GM18508 (cell line): ENCODE measurements around the gene MED23.

ENCODE experiments used
- ATAC-seq: cut with Tn5 transposase; IDR thresholded peaks from one replicate; pipeline ENCODE4 v1.9.1; 2021; ENCODE audit warnings: moderate number of reproducible peaks; ENCODE audit not compliant: insufficient read depth, unreplicated experiment

MED23 gene

GRCh38 chr6:131640576-131640975 lies 12.5 kb upstream of the MED23 start:
- no peak for ATAC-seq

DNA sequence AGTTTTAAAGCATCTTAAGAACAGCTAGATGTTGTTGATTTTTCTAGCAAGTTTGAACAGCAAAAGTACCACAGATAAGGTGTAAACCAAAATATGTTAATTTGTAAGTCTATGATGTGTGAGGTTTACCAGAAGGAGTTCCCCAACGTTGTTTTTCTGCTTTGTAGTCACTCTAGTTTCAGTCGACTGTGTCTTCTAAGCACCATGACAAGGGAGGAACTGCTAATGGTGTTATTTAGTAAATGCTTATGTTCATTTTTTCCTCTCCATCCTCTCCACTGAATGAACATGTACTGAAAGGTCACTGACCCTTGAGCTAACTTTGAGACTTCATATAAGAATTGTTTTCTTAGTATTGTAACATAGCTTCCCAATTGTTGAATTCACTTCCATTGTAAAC lies 12.1 kb upstream of the MED23 start:
- peak; percentile 43 for ATAC-seq

- ATAC-seq: no peak
These were observed 10.0 kb upstream of the MED23 start for GRCh38 chr6:131638013-131638412.

DNA sequence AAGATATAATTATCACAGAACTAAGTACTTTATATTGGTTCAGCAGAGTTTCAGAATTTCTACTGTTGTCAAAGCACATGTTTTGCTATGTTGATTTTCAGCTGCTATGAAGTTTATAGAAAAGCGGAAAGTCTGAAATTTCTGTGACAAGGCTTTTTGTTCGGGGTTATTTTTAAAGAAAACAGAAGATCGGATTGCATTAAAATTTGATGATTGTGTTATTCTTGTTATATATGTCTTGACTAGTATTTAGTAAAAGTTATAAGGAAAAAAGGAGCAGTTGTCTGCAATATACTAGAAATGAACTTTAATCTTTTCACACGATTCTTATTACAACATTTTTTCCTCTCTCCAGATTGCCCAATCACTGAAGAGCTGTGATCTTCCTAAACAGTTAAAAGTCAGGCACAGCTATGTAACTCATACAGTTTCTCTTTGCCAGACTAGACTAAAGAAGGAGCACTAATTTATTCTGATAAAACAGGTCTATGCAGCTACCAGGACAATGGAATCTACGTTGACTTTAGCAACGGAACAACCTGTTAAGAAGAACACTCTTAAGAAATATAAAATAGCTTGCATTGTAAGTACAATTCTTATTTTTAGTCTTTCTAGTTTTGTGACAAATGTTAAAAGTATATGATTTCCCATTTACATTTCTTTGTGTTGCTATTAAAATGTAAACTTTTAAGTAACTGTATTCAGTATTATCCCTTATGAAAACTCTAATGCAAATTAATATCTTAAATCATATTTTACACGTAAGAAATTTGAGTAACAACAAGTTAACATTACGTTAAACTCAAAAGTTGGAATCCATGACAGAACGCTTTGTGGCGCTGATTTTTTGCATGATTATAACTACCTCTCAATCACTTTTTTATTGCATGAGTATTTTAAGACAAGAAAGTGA lies 9.1 kb upstream of the MED23 start, which contains the start of gene ENPP3:
Gene ENPP3, plus strand, starts transcription at position 423 of the 913 bp plus-strand sequence. Its CDS starts 83 bp downstream, at position 506.
- ATAC-seq: no peak

- ATAC-seq: peak; percentile 74
These were observed 7.6 kb upstream of the MED23 start for GRCh38 chr6:131635384-131636340.

DNA sequence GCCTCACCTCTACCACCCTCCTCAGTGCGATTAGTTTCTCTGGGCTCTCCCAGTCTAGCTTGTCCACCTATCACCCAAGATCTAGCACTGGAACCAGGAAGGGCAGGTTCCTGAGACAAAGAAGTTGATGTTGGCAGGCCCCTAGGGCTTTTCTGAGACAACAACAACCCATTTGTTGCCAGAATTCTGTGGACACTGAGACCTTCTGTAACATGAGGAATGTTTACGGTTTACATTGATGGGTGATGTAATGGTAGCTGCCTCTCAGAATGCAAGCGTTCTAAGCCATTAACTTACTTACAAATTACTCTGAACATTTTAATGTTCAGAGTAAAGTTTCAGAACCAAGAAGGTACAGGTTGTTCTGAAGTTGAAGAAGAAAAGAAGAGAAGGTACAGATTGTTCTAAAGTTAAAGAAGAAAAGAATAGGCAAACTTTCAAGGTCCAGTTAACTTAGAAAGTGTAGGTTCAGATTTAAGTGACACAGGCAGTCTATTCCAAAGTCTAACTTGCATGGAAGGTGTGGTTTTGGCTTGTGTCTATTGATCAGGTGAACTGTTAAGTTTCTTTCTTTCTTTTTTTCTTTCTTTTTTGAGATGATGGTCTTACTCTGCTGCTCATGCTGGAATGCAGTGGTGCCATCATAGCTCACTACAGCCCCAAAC lies 3.7 kb upstream of the MED23 start:
- ATAC-seq: no peak

- no peak for ATAC-seq
These were observed 1.6 kb upstream of the MED23 start for GRCh38 chr6:131629651-131630050.

- no peak for ATAC-seq
These were observed 684 bp upstream of the MED23 start for GRCh38 chr6:131628726-131629125.

DNA sequence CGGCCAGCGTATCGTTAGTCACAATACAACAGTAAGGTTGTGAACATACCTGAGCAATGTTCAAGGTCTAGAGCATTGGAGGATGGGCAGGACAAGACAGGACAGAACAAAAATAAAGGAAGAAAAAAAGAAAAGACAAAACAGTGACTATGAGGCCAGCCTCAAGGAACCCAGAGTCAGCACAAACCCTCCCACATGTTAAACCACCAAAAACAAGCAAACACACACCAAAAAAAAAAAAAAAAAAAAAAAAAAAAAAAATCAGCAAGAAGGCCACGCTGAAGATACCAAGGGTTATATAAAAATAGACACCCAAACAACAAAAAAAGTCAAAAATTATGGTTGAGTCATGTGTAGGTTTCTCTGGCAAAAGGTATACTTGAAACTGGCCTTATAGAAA lies 12.8 kb downstream of the MED23 start:
- ATAC-seq: no peak

DNA sequence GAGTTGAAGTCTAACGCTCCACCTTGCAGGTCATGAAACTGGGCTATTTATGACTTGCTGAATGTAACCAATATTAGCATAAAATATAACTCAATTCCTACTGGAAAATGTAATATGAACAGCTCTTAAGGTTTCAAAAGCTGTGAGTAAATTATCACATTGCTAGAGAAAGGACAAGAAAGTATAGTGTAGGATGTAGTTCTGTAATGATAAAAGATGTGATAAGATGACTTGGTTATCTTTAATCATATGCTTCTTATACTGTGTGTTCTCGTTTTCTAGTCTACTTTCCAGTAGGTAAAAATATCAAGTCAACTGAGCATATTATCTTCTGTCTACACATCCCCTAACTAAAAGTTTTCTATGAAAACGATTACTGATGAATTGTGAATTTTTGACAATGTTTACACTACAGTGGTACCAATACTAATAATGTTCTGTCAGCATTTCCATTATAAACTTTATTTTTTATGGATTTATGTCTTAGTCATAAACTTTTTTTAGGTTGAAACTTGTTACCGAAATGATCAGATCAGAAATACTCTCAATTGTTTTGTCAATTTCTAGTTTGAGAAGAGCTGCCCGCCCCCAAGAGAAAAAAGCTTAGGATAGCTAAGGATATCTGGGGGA lies 14.6 kb downstream of the MED23 start:
- no peak for ATAC-seq

DNA sequence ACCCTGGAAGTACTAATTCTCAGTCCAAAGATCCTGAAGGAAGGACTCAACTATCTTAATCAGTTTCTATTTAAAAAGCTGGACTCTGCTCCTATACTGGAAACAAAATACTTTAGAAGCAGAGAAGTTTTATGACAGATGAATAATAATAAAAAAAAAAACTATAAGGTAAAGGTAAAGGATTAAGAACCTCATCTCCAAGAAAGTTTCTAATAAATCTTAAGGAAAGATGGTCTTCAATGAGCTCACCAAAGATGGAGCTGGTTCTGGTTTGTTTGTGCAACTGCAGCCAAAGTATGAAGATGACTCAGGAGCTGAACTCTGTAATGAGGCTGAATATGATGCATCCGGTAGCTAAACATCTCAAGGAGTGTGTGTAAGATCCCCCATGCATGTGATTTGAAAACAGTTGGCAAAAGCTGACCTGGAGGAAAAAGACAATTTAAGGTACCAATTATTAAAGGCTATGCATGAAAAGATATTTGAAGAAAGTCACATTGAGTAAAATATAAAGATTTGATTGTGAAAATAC lies 25.2 kb downstream of the MED23 start:
- no peak for ATAC-seq

- ATAC-seq: no peak
These were observed 27.3 kb downstream of the MED23 start for GRCh38 chr6:131600716-131601115.

DNA sequence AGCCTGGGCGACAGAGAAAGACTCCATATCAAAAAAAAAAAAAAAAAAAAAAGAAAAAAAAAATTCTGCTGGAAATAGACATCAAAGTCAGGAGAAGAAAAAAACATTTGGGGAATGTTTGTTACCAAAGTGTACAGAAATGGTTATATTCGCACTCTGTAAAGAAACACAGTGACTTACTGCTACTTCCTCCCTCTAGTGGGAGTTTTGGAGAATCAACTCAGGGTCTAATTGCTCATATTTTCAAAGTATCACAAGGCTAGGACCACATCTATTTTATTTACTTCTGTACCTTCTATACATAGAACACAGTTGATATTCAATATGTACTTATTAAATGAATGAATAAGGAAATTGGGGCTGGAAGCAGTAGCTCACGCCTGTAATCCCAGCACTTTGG lies 30.6 kb downstream of the MED23 start:
- no peak for ATAC-seq

- ATAC-seq: no peak
These were observed 34.0 kb downstream of the MED23 start for GRCh38 chr6:131594074-131594473.

GRCh38 chr6:131592935-131593334 lies 35.1 kb downstream of the MED23 start:
- no peak for ATAC-seq

DNA sequence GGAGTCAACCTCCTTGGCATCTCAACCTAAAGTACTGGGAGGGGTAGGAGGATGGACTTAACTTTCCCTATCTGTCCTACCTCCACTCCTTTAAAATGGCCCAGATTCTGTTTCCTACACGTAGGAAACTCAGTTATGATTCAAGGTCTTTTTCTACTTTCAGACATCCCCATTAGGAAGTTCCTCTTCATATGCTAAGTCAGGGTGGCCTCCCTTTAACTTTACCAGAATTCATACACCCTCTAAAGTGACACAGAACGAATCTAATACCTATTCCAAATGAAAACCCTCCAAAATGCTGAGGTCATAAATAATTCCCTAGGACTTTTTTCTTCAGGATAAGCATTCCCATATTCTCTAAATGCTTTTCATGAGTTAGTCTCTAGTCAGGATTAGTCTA lies 39.4 kb downstream of the MED23 start:
- ATAC-seq: no peak

GRCh38 chr6:131587909-131588308 lies 40.1 kb downstream of the MED23 start:
- no peak for ATAC-seq

DNA sequence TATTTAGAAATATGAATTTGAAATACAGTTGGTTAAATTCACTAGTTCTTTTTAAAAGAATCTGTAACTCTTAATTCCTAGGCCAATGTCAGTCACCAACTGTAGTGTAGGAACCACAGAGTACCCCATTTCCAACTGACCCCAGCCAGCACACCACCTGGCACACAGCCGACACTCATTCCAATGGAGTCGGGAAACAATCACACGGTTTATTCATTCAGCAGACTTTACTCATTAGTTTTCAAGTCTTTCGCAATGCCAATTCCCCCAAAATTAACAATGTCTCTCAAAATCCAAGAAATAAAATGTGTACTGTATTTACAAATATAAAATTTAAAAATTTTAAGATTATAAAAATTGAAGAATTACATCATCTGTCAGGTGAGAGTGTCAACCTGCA lies 41.5 kb downstream of the MED23 start:
- ATAC-seq: no peak

GRCh38 chr6:131581523-131581922 lies 46.5 kb downstream of the MED23 start:
- ATAC-seq: no peak
